Neutrophil (primary cell): ENCODE measurements around the gene CPA5.

Source experiments
- H3K27ac ChIP-seq: fragments of 200-600 bp; sonication (generic); 2 replicates; pipeline ENCODE4 v1.5.1; 2016; ENCODE audit warnings: mild to moderate bottlenecking, moderate library complexity
- H3K27me3 ChIP-seq: fragments of 200-600 bp; sonication (generic); 2 replicates; pipeline ENCODE4 v1.6.0; 2016; ENCODE audit warnings: mild to moderate bottlenecking
- H3K36me3 ChIP-seq: fragments of 200-600 bp; sonication (generic); 2 replicates; pipeline ENCODE4 v1.5.1; 2017
- H3K4me1 ChIP-seq, 2 experiments: fragments of 200-600 bp in 1 of 2; sonication (generic) in 1 of 2; 1 replicate in 1 of 2; 2 replicates in 1 of 2; pipeline versions ENCODE4 v1.5.1 to v1.6.1; 2013 to 2016; ENCODE audit warnings: low read depth in 1 of 2, low read length in 1 of 2, mild to moderate bottlenecking in 1 of 2, moderate library complexity in 1 of 2; ENCODE audit not compliant: control insufficient read depth in 1 of 2, insufficient read depth in 1 of 2
- H3K4me3 ChIP-seq, 2 experiments: fragments of 200-600 bp in 1 of 2; sonication (generic) in 1 of 2; 1 replicate in 1 of 2; 2 replicates in 1 of 2; pipeline ENCODE4 v1.5.1; 2013 to 2016; ENCODE audit warnings: low read depth in 1 of 2, low read length in 1 of 2, mild to moderate bottlenecking in 1 of 2, moderate library complexity in 1 of 2
- H3K9me3 ChIP-seq: fragments of 200-600 bp; sonication (generic); 2 replicates; pipeline ENCODE4 v1.5.1; 2016
- TF ChIP-seq, protein P1 (sequence below): fragments of 200-600 bp; sonication (generic); IDR thresholded peaks from 2 replicates; pipeline ENCODE4 v1.5.1; 2016; ENCODE audit warnings: antibody characterized with exemption

Gene CPA5

DNA sequence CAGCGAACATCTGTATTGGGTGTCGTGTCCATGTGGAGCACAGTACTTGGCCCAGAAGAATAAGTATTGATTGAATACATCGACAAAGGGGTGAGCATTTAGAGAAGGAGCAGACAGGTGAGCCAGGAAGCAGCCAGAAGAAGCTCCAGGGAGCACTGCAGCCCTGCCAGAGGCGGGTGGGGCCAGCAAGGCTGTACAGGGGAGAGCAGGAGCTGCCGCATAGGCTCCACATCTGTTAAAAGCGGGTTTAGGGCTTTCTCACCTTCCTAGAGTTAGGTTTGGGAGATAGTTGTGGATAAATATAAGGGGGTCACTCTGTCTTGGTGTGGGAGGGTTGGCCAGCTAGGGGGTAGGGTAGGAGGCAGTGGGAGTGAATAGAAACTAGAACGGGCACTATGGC lies 34.4 kb downstream of the CPA5 start:
- Histone ChIP-seq H3K27me3 (no peaks in the 10 kb centered on the region), H3K4me1 (peaks cover 0 to 2% of the 10 kb centered on the region in 2 experiments), H3K4me3 (no peak overlapping the region), H3K27ac (no peak overlapping the region), H3K9me3 (no peaks in the 10 kb centered on the region), H3K36me3 (no peaks in the 10 kb centered on the region)
- TF ChIP-seq, protein P1, sequence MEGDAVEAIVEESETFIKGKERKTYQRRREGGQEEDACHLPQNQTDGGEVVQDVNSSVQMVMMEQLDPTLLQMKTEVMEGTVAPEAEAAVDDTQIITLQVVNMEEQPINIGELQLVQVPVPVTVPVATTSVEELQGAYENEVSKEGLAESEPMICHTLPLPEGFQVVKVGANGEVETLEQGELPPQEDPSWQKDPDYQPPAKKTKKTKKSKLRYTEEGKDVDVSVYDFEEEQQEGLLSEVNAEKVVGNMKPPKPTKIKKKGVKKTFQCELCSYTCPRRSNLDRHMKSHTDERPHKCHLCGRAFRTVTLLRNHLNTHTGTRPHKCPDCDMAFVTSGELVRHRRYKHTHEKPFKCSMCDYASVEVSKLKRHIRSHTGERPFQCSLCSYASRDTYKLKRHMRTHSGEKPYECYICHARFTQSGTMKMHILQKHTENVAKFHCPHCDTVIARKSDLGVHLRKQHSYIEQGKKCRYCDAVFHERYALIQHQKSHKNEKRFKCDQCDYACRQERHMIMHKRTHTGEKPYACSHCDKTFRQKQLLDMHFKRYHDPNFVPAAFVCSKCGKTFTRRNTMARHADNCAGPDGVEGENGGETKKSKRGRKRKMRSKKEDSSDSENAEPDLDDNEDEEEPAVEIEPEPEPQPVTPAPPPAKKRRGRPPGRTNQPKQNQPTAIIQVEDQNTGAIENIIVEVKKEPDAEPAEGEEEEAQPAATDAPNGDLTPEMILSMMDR, result no peak

DNA sequence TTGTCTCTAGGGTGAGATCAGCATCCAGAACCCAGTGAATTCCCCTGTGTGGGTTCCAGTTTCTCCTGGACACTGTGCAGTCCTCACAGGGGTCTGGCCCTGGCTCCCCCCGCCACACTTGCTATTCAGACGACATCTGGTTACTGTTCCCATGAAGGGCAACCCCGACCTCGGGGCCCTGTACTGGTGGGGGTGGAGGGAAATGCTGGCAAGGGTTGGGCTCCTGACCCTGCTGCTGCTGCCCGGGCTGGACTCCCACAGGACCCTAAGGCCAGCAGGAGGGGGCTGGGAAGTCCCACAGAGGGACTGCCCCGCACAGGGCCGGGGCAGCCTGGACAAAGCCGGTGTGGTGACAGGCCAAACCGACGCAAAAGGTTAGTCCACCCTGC lies 34.9 kb downstream of the CPA5 start:
- Histone ChIP-seq H3K4me3 (no peak overlapping the region), H3K4me1 (peaks cover 0 to 2% of the 10 kb centered on the region in 2 experiments), H3K27me3 (no peaks in the 10 kb centered on the region), H3K36me3 (no peaks in the 10 kb centered on the region), H3K9me3 (no peaks in the 10 kb centered on the region), H3K27ac (no peak overlapping the region)
- TF ChIP-seq, protein P1, result no peak

DNA sequence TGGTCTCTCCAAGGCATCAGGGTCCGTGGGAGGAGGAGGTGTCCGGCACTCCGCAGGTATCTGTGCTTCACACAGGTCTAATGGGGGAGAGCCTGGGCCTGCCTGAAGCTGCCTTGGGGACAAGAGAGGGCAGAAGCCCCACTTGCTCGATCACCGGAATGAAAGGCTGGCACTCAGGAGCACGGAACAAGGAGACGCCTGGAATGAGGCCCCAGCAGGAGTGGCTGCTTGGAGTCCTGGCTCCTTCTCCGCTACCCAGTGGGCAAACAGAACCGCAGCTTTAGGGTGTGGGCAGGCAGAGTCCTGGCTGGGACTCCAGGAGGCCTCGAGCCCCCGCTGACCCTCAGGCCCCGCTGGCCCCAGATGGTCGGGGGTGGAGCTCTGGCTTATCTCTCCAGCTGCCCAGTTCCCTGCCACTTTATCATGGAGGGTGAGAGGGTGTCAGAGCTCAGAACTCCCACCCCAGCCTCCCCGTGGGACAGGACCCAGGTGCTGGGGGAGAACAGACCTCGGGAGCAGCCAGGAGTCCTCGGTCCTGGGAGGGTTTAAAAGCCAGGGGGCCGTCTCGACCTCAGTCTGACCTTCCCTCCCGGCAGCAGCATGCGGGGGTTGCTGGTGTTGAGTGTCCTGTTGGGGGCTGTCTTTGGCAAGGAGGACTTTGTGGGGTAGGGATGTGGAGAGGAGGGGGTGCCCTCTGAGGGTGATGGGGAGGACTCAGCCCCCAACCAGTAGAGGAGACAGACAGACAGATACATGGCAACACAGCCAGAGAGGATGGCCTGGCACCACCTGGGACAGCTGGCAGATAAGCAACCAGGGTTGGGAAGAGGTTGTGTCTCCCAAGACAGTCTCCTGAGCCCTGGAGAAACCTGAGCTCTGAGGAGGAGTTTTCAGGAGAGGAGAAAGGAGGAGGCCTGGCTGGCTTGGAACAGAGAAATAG lies 35.6 kb downstream of the CPA5 start, which contains the start of gene CPA1:
TSS of gene CPA1 (plus strand) at position 574 of the 940 bp plus-strand sequence. CDS start at position 601, 27 bp downstream.
- Histone ChIP-seq H3K4me1 (peaks cover 0 to 2% of the 10 kb centered on the region in 2 experiments), H3K27me3 (no peaks in the 10 kb centered on the region), H3K9me3 (no peaks in the 10 kb centered on the region), H3K4me3 (no peak within 1 kb of the TSS), H3K36me3 (no peaks in the 10 kb centered on the region), H3K27ac (no peak within 1 kb of the TSS)
- TF ChIP-seq, protein P1, result no peak

DNA sequence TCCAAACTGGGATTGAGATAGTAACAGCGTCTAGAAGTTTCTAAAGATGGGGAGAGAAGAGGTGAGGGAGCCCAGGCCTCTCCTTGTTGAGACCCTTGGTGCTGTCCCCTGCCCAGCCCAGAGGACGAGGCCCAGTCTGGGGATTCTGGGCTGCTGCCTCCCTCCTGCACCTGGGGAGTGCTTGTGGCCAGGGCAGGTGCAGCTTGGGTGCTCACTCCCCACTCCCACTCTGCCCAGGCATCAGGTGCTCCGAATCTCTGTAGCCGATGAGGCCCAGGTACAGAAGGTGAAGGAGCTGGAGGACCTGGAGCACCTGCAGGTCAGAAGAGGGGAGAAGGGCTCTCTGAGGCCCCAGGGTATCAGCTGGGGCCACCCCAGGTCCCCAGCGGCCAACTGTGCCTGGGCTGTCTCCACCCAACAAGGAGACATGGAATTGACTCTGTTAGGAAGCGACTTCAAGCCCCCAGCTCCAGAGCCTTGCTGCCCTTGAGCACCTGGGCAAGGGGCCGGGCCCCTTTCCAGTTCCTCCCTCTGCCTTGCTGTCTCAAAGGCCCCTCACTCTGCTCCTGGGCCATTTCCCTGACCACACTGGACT lies 36.3 kb downstream of the CPA5 start:
- TF ChIP-seq, protein P1, result no peak
- Histone ChIP-seq H3K36me3 (no peaks in the 10 kb centered on the region), H3K4me3 (no peak overlapping the region), H3K27me3 (no peaks in the 10 kb centered on the region), H3K9me3 (no peaks in the 10 kb centered on the region), H3K27ac (no peak overlapping the region), H3K4me1 (peaks cover 0 to 2% of the 10 kb centered on the region in 2 experiments)

DNA sequence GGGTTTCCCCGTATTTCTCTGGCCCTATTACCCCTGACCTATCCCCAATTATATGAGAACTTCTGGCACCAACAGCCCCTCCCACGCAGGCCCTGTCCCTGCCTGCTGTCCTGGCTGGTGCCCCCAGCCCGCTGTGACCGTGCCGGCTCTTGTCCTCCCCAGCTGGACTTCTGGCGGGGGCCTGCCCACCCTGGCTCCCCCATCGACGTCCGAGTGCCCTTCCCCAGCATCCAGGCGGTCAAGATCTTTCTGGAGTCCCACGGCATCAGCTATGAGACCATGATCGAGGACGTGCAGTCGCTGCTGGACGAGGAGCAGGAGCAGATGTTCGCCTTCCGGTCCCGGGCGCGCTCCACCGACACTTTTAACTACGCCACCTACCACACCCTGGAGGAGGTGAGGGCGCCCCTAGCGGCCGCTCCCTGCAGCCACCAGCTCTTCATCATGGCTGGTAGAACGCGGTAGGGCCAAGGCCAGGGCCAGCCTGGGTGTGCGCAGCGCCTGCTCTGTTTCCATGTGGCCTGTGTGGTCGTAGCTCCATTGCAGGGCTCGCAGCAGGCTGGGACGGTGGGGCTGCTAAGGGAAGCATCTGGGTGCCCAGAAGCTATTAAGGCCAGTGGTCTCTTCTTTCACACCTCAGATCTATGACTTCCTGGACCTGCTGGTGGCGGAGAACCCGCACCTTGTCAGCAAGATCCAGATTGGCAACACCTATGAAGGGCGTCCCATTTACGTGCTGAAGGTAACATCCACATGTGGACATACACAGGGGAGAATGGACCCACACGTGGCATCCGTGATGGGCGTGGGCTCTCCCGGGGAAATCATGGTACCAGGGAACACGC lies 37.1 kb downstream of the CPA5 start:
- no peak overlapping the region for H3K27ac ChIP-seq
- H3K27me3 ChIP-seq, result no peaks in the 10 kb centered on the region
- H3K9me3 ChIP-seq, result no peaks in the 10 kb centered on the region
- no peaks in the 10 kb centered on the region for H3K36me3 ChIP-seq
- H3K4me1 ChIP-seq, result peaks cover 0 to 2% of the 10 kb centered on the region in 2 experiments
- TF ChIP-seq, protein P1, result no peak
- no peak overlapping the region for H3K4me3 ChIP-seq
